H1 (cell line): ENCODE measurements around the gene CD247. TPM values are rescaled to one million over a fixed set of nuclear protein-coding genes. Genes with fewer than 3 reads are reported as not detected.

ENCODE experiments used
- CTCF ChIA-PET: fragments of 300-600 bp; sonication (Branson Sonifier 250); formaldehyde crosslinking; loops from one replicate; lab custom pipeline; 2021; ENCODE audit not compliant: partially characterized antibody; lab: Charles Lee
- POLR2A ChIA-PET: fragments of 300-600 bp; sonication (Branson Sonifier 250); formaldehyde crosslinking; loops from one replicate; lab custom pipeline; 2021; ENCODE audit warnings: inconsistent platforms; ENCODE audit not compliant: partially characterized antibody; lab: Charles Lee
- DNase-seq, 2 experiments: peaks; one replicate each; pipeline versions ENCODE4 v3.0.0 to v3.0.0-alpha.2; 2010 to 2022; ENCODE audit warnings: low spot score in 2 of 2, low read depth in 1 of 2, mixed read lengths in 1 of 2
- FAIRE-seq: peaks from 2 replicates; lab custom pipeline; 2011; peaks lifted over from hg19 to GRCh38; lab: Jason Lieb, UNC
- H2AFZ ChIP-seq: 2 replicates; pipeline ENCODE4 v1.8.1; 2012; ENCODE audit warnings: low read length, inconsistent platforms
- H2AK5ac ChIP-seq: 2 replicates; pipeline ENCODE4 v1.6.1; 2013; ENCODE audit warnings: low read depth, low read length
- H2BK120ac ChIP-seq: replicated peaks from 2 replicates; pipeline ENCODE3; 2013; ENCODE audit warnings: low read depth, low read length, inconsistent platforms
- H2BK12ac ChIP-seq: 2 replicates; pipeline ENCODE4 v1.6.1; 2013; ENCODE audit warnings: low read depth, low read length
- H2BK15ac ChIP-seq: 2 replicates; pipeline ENCODE4 v1.6.1; 2013; ENCODE audit warnings: low read length
- H2BK20ac ChIP-seq: 2 replicates; pipeline ENCODE4 v1.6.1; 2013; ENCODE audit warnings: low read length
- H2BK5ac ChIP-seq: 2 replicates; pipeline ENCODE4 v1.6.1; 2013; ENCODE audit warnings: low read depth, low read length
- H3K14ac ChIP-seq: 2 replicates; pipeline ENCODE4 v1.6.1; 2013; ENCODE audit warnings: inconsistent platforms; ENCODE audit not compliant: insufficient read length
- H3K18ac ChIP-seq: 2 replicates; pipeline ENCODE4 v1.6.1; 2013; ENCODE audit warnings: low read length; ENCODE audit errors: extremely low read depth
- H3K23ac ChIP-seq: 2 replicates; pipeline ENCODE4 v1.6.1; 2013; ENCODE audit warnings: inconsistent platforms; ENCODE audit not compliant: insufficient read length
- H3K23me2 ChIP-seq: 2 replicates; pipeline ENCODE4 v1.6.1; 2013; ENCODE audit warnings: low read depth, low read length
- H3K27ac ChIP-seq: 2 replicates; pipeline ENCODE4 v1.6.1; 2011; ENCODE audit warnings: low read depth, low read length, inconsistent platforms
- H3K27me3 ChIP-seq, 4 experiments: replicated peaks in 1 of 4; 1 replicate in 1 of 4; 2 replicates in 3 of 4; pipeline versions ENCODE4 v1.6.1 to v1.8.1; 2011 to 2013; ENCODE audit warnings: low read length in 3 of 4, mild to moderate bottlenecking in 3 of 4, inconsistent platforms in 2 of 4, mixed read lengths in 2 of 4, moderate library complexity in 1 of 4; ENCODE audit not compliant: control insufficient read depth in 3 of 4, insufficient read depth in 3 of 4; ENCODE audit errors: extremely low read depth in 1 of 4
- H3K36me3 ChIP-seq, 4 experiments: 2 replicates each; pipeline versions ENCODE4 v1.6.1 to v1.8.1; 2011 to 2013; ENCODE audit warnings: mild to moderate bottlenecking in 4 of 4, low read length in 3 of 4, moderate library complexity in 2 of 4, control low read depth in 1 of 4, inconsistent platforms in 1 of 4; ENCODE audit not compliant: insufficient read depth in 4 of 4, control insufficient read depth in 2 of 4
- H3K4ac ChIP-seq: replicated peaks from 2 replicates; pipeline ENCODE3; 2013; ENCODE audit warnings: low read length, low read depth, mixed read lengths, inconsistent platforms; ENCODE audit not compliant: insufficient read length
- H3K4me1 ChIP-seq, 4 experiments: replicated peaks in 1 of 4; 1 replicate in 1 of 4; 2 replicates in 3 of 4; pipeline versions ENCODE4 v1.6.1 to v1.8.1; 2011 to 2013; ENCODE audit warnings: low read length in 3 of 4, inconsistent platforms in 2 of 4, mixed read lengths in 1 of 4; ENCODE audit not compliant: insufficient read depth in 4 of 4, control insufficient read depth in 3 of 4
- H3K4me2 ChIP-seq, 2 experiments: 2 replicates each; pipeline versions ENCODE4 v1.6.1 to v1.8.1; 2011 to 2013; ENCODE audit warnings: low read depth in 2 of 2, low read length in 2 of 2, control low read depth in 1 of 2, inconsistent platforms in 1 of 2, mild to moderate bottlenecking in 1 of 2; ENCODE audit not compliant: insufficient read depth in 1 of 2
- H3K4me3 ChIP-seq, 4 experiments: fragments of 200-600, 300-600 bp in 1 of 4; sonication (generic), shearing (Covaris generic), sonication (Bioruptor Twin) in 1 of 4; 2 replicates each; pipeline versions ENCODE4 v1.5.1 to v1.8.1; 2011 to 2016; ENCODE audit warnings: low read length in 4 of 4, low read depth in 3 of 4, control low read depth in 2 of 4, inconsistent platforms in 2 of 4, mild to moderate bottlenecking in 2 of 4, mixed read lengths in 1 of 4, moderate library complexity in 1 of 4; ENCODE audit not compliant: insufficient read depth in 2 of 4; ENCODE audit errors: extremely low read depth in 1 of 4
- H3K56ac ChIP-seq: replicated peaks from 2 replicates; pipeline ENCODE3; 2013; ENCODE audit warnings: low read depth, mild to moderate bottlenecking, mixed read lengths, low read length, inconsistent platforms; ENCODE audit not compliant: insufficient read length
- H3K79me1 ChIP-seq: 2 replicates; pipeline ENCODE4 v1.6.1; 2013; ENCODE audit warnings: low read depth, low read length, control low read depth
- H3K79me2 ChIP-seq, 2 experiments: 2 replicates each; pipeline versions ENCODE4 v1.6.1 to v1.8.1; 2012 to 2013; ENCODE audit warnings: low read length in 2 of 2, mild to moderate bottlenecking in 2 of 2, inconsistent platforms in 1 of 2; ENCODE audit not compliant: insufficient read depth in 2 of 2, control insufficient read depth in 1 of 2
- H3K9ac ChIP-seq, 4 experiments: replicated peaks in 1 of 4; 1 replicate in 1 of 4; 2 replicates in 3 of 4; pipeline versions ENCODE4 v1.6.1 to v1.8.1; 2011 to 2013; ENCODE audit warnings: low read depth in 3 of 4, low read length in 3 of 4, control low read depth in 2 of 4, mild to moderate bottlenecking in 2 of 4, moderate library complexity in 2 of 4, inconsistent platforms in 1 of 4; ENCODE audit errors: extremely low read depth in 1 of 4
- H3K9me3 ChIP-seq, 2 experiments: 2 replicates each; pipeline versions ENCODE4 v1.6.1 to v1.8.1; 2012 to 2013; ENCODE audit warnings: mild to moderate bottlenecking in 2 of 2, moderate library complexity in 2 of 2, control low read depth in 1 of 2, inconsistent platforms in 1 of 2, low read depth in 1 of 2, low read length in 1 of 2, mixed read lengths in 1 of 2; ENCODE audit not compliant: insufficient read depth in 2 of 2
- H4K20me1 ChIP-seq, 2 experiments: replicated peaks in 1 of 2; 2 replicates each; pipeline versions ENCODE3 to v1.8.1; 2011 to 2013; ENCODE audit warnings: inconsistent platforms in 2 of 2, low read length in 2 of 2, mild to moderate bottlenecking in 1 of 2; ENCODE audit not compliant: insufficient read depth in 2 of 2, control insufficient read depth in 1 of 2
- H4K5ac ChIP-seq: 2 replicates; pipeline ENCODE4 v1.6.1; 2013; ENCODE audit warnings: low read length, low read depth, mixed read lengths, inconsistent platforms; ENCODE audit not compliant: insufficient read length
- H4K8ac ChIP-seq: 2 replicates; pipeline ENCODE4 v1.8.0; 2013; ENCODE audit warnings: mild to moderate bottlenecking, moderate library complexity, low read length, inconsistent platforms; ENCODE audit not compliant: insufficient read depth; ENCODE audit errors: extremely low read depth
- H4K91ac ChIP-seq: replicated peaks from 2 replicates; pipeline ENCODE3; 2013; ENCODE audit warnings: low read length, mixed read lengths, inconsistent platforms; ENCODE audit not compliant: insufficient read length
- CREB1 ChIP-seq: IDR thresholded peaks from 2 replicates; pipeline ENCODE4 v1.6.1; 2012; ENCODE audit warnings: inconsistent platforms
- HDAC6 ChIP-seq: IDR thresholded peaks from one replicate; pipeline ENCODE4 v1.7.1; 2012; ENCODE audit warnings: low read depth, mild to moderate bottlenecking, inconsistent platforms, low read length, moderate library complexity
- JUN ChIP-seq: IDR thresholded peaks from 2 replicates; pipeline ENCODE4 v1.6.1; 2011; ENCODE audit warnings: low read depth, mild to moderate bottlenecking, improper control_type of control experiment, low read length
- RBBP5 ChIP-seq: IDR thresholded peaks from 2 replicates; pipeline ENCODE4 v1.7.1; 2012; ENCODE audit warnings: low read depth, mild to moderate bottlenecking, inconsistent platforms, low read length, moderate library complexity, borderline replicate concordance
- RFX5 ChIP-seq: IDR thresholded peaks from 2 replicates; pipeline ENCODE4 v1.6.1; 2011; ENCODE audit warnings: low read depth, low read length, improper control_type of control experiment, borderline replicate concordance
- SP1 ChIP-seq: IDR thresholded peaks from 2 replicates; pipeline ENCODE4 v1.6.1; 2011; ENCODE audit warnings: low read depth, low read length
- WGBS, 2 experiments: shearing (Covaris generic) in 1 of 2; methylation state at CpG; one replicate each; pipeline versions ENCODE4 v1.1.6 to v1.1.7; 2013 to 2015; ENCODE audit warnings: low lambda C conversion rate in 2 of 2, mixed read lengths in 2 of 2, inconsistent platforms in 1 of 2, low coverage in 1 of 2, missing lambda C conversion rate in 1 of 2; ENCODE audit not compliant: insufficient replicate concordance in 2 of 2, insufficient coverage in 1 of 2, insufficient read length in 1 of 2; ENCODE audit errors: extremely low coverage in 1 of 2, missing lambda C conversion rate in 1 of 2; 5-methylcytosine and 5-hydroxymethylcytosine counted together
- polyA plus RNA-seq, 7 experiments: library from polyadenylated mRNA; depleted of rRNA in 3 of 7; stranded (reverse) in 5 of 7; unstranded in 2 of 7; fragments of >200 nt in 5 of 7; fragments of 200-250 nt in 2 of 7; gene quantifications; 1 replicate in 5 of 7; 2 replicates in 1 of 7; 4 replicates in 1 of 7; pipeline versions ENCODE4 v1.2.1 to v1.2.3, GENCODE V29; 2011 to 2013; ENCODE audit warnings: missing spikeins in 2 of 7, mixed read lengths in 2 of 7
- total RNA-seq: library from RNA; stranded (reverse); fragmentation: NEBNext Ultra II Directional; extraction: Animal tissue kit (Norgen Biotek cat#: 25700); gene quantifications from 2 replicates; pipeline ENCODE4 v1.2.1, GENCODE V29; 2021
- TF ChIP-seq, protein P1 (sequence below): IDR thresholded peaks from 2 replicates; pipeline ENCODE4 v1.6.1; 2012; ENCODE audit warnings: low read length, inconsistent platforms

Gene CD247
- total and polyA plus RNA-seq, 2 of the 8 experiments (the other 6 are each of a cell fraction or from before 2014, with no cell fraction given) = 2.0 to 2.2 TPM

DNA sequence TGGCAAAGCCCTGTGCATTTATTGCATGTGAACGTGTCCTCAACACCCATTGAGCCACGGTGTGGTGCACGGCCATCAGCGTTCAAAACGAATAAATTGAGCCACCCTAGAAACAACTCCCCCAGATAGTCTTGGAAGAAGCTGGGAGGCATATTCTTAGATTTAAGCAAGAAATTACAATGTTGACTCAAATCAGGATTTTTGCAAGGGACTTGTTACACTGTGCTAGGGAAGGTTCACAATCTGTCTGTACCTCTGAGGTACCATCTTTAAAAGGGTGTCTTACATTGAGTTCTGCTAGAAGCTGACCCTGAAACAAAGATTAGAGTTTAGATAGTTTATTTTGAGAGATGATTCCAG lies 16.2 kb downstream of the CD247 start:
- peaks cover 4 to 12% (median 9%) of the 10 kb centered on the region in 4 experiments; a peak in 5 of 7 replicates for H3K4me1 ChIP-seq
- CTCF ChIA-PET = interaction anchor here (0.5 to 1.8 kb wide), 6 partner anchors 8 to 433 kb away, joined by 3 to 5 read pairs (median 3); no protein-coding TSS in a partner anchor
- TF ChIP-seq HDAC6 (no peak), JUN (no peak), RBBP5 (no peak), SP1 (no peak), CREB1 (no peak), RFX5 (no peak)
- TF ChIP-seq, protein P1, sequence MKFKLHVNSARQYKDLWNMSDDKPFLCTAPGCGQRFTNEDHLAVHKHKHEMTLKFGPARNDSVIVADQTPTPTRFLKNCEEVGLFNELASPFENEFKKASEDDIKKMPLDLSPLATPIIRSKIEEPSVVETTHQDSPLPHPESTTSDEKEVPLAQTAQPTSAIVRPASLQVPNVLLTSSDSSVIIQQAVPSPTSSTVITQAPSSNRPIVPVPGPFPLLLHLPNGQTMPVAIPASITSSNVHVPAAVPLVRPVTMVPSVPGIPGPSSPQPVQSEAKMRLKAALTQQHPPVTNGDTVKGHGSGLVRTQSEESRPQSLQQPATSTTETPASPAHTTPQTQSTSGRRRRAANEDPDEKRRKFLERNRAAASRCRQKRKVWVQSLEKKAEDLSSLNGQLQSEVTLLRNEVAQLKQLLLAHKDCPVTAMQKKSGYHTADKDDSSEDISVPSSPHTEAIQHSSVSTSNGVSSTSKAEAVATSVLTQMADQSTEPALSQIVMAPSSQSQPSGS = no peak
- peaks cover 0 to 2% (median 0%) of the 10 kb centered on the region in 4 experiments; a peak in 1 of 7 replicates for H3K27me3 ChIP-seq
- no peak overlapping the region for H3K9ac ChIP-seq
- POLR2A ChIA-PET = no interaction called here
- no peak overlapping the region for H3K14ac ChIP-seq
- H2BK12ac ChIP-seq = no peak overlapping the region
- no peaks in the 10 kb centered on the region for H3K9me3 ChIP-seq
- no peaks in the 10 kb centered on the region for H3K79me1 ChIP-seq
- H4K5ac ChIP-seq = no peak overlapping the region
- 88% methylated on average over 5 of the region's 5 CpGs; no CpG with 5 or more reads in 1 of the 2 experiments for WGBS, 2 experiments
- H3K4me2 ChIP-seq = no peak overlapping the region
- no peak overlapping the region for H2BK5ac ChIP-seq
- no peak overlapping the region for H3K56ac ChIP-seq
- no peak overlapping the region for H3K27ac ChIP-seq
- no peaks in the 10 kb centered on the region for H4K20me1 ChIP-seq
- no peak overlapping the region for H2AFZ ChIP-seq
- no peak overlapping the region for H3K23ac ChIP-seq
- H2BK20ac ChIP-seq = no peak overlapping the region
- DNase-seq = no peak
- no peak overlapping the region for H3K4me3 ChIP-seq
- H2BK15ac ChIP-seq = no peak overlapping the region
- no peak overlapping the region for H4K8ac ChIP-seq
- H2BK120ac ChIP-seq = no peak overlapping the region
- H4K91ac ChIP-seq = no peak overlapping the region
- no peak overlapping the region for H2AK5ac ChIP-seq
- H3K23me2 ChIP-seq = no peaks in the 10 kb centered on the region
- no peak overlapping the region for H3K18ac ChIP-seq
- no peak overlapping the region for H3K4ac ChIP-seq
- H3K36me3 ChIP-seq = no peaks in the 10 kb centered on the region
- no peaks in the 10 kb centered on the region for H3K79me2 ChIP-seq
- no peak for FAIRE-seq
